GM21825 (cell line): Measurements from ENCODE around the gene STPG1.
"Not testable (repeated sequence)": the region's sequence is repeated elsewhere in the genome, so short reads cannot be mapped to it uniquely, and the experiment has no call there.

Experiments
- ATAC-seq: cut with Tn5 transposase; IDR thresholded peaks from one replicate; pipeline ENCODE4 v1.9.1; 2021; ENCODE audit warnings: mild to moderate bottlenecking, moderate library complexity; ENCODE audit not compliant: unreplicated experiment

STPG1 gene

DNA sequence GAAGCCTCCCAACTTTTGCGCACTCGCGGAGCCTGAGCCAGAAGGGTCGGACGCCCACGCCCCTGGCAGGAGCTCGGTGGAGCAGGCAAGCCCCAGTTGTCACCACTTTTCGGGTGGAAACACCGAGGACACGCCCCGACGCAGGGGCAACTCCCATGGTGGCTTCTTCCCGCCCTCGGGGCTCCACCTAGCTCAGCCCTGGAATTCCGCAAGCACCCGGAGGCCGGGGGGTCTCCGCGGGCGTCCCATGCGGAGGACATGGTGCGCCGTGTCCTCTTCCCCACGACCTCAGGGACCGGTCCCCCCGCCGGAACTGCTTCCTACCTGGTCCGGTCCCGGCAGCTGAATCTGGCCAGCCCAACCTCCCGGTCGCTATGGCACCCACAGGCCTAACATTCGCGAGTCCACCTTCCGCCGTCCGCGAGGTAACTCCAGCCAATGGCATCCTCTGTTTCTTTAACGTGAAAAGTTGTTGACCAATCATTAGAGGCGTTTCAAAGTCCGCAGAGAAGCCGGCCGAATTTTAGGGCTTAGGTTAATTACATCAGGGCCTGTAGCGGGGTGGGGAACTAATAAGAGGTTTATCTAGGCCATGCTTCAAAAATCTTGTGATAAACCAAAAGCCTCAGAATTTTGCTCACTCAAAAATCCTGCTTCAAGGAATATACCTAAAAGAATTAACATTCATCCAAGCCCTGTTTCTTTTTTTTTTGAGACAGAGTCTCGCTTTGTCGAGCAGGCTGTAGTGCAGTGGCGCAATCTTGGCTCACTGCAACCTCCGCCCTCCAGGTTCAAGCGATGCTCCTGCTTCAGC is at the start of gene STPG1:
Gene STPG1, minus strand, starts transcription at position 433 of the 814 bp plus-strand sequence. CDS start 12,394 bp downstream, outside the sequence.
- no peak for ATAC-seq

DNA sequence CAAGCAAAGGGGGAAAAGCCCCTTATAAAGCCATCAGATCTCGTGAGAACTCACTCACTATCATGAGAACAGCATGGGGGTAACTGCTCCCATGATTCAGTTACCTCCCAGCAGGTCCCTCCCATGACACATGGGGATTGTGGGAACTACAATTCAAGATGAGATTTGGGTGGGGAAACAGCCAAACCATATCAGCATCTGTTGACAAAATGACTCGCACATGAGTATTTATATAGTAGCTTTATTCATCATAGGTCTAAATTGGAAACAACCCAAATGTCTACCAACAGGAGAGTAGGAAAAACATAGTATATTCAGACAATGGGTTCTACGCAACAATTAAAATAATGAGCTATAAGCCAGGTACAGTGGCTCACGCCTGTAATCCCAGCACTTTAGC is 48.5 kb upstream of the STPG1 start:
- ATAC-seq, result not testable (repeated sequence)

GRCh38 chr1:24459551-24460266 is 46.1 kb upstream of the STPG1 start:
- no peak for ATAC-seq

- no peak for ATAC-seq
These were observed 44.3 kb upstream of the STPG1 start for GRCh38 chr1:24457866-24458265.

DNA sequence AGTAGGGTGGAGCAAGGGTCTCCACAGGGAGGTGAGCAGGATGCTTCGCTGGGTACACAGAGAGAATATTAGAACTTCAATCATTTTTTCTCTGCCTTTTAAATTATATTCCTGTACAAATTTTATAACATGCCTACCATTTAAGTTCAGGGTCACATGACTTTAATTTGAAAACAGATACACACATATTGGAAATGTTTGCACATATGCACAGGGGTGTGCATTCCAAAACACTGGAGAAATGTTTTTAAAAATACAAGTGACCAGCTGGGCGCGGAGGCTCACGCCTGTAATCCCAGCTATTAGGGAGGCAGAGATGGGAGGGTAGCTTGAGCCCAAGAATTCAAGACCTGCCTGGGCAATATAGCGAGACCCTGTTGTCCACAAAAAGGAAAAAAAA is 41.7 kb upstream of the STPG1 start:
- no peak for ATAC-seq

- no peak for ATAC-seq
These were observed 41.1 kb upstream of the STPG1 start for GRCh38 chr1:24454673-24455072.

GRCh38 chr1:24452922-24453485 is 39.4 kb upstream of the STPG1 start:
- ATAC-seq, result no peak

DNA sequence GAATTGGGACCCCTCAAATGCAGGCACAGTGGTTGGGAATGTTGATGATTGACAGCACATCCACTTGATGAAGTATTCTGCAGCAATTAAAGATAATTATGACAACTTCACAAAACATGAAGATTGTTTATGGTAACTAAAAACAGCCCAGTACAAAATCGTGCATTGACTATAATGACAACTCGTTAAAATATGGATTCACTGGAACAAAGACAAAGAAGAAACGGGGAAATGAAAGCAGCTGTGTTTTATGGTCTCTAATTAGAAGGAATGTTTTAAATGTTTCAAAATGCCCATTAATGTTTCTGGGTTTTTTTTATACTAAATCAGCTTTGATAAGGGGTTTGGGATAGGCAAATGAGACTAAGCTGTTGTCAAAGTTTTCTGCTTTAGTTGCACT is 38.2 kb upstream of the STPG1 start:
- ATAC-seq, result no peak

GRCh38 chr1:24450857-24451397 is 37.3 kb upstream of the STPG1 start:
- no peak for ATAC-seq

- ATAC-seq, result no peak
These were observed 36.7 kb upstream of the STPG1 start for GRCh38 chr1:24450316-24450715.

GRCh38 chr1:24446446-24446845 is 32.9 kb upstream of the STPG1 start:
- ATAC-seq, result not testable (repeated sequence)

- no peak for ATAC-seq
These were observed 29.7 kb upstream of the STPG1 start for GRCh38 chr1:24443241-24443656.

GRCh38 chr1:24442764-24443163 is 29.2 kb upstream of the STPG1 start:
- no peak for ATAC-seq

DNA sequence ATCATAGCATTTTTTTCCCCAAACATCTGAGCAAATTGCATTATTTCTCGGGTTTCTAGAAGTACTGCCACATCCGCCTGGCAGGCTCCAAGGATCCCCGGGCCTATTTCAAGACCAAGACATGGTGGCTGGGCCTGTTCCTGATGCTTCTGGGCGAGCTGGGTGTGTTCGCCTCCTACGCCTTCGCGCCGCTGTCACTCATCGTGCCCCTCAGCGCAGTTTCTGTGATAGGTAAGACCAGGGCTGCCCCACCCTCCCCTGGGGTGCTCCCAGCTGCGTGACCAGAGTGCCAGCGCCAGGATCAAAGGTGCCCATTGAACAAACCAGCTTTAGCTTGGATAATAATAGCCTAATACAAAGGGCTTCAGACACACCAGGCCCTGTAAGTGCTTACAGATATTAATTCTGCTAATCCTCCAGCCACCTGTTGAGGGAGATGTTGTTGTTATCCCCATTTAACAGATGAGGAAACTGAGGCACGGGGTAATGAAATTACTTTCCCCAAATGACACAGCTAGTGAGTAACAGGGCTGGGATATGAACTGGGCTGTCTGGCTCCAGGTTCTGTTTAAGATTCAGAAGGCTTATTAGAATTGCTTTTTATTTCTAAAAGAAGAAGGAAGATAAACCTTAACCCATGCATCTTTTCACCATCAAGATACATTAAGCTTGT is 28.6 kb upstream of the STPG1 start:
- no peak for ATAC-seq

- no peak for ATAC-seq
These were observed 27.9 kb upstream of the STPG1 start for GRCh38 chr1:24441480-24441879.

DNA sequence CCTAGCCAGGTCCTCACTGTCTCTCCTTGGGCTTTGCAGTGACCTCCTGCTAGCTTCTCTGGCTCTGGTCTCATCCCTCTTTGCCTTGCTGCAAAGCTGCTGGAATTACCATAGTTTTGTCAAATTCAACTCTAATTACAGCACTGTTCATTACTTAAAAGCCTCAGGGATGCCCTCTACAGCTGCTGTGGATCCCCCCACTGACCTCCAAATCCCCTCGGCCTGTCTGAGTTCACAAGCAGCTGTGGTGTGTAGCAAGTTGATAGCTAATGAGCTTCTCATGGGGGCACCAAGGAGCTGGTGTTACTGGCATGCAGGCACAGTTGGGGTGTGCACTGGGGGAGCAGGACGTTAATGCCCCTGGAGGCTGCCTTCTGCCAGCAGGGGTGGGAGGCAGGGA is 26.9 kb upstream of the STPG1 start:
- ATAC-seq, result no peak

DNA sequence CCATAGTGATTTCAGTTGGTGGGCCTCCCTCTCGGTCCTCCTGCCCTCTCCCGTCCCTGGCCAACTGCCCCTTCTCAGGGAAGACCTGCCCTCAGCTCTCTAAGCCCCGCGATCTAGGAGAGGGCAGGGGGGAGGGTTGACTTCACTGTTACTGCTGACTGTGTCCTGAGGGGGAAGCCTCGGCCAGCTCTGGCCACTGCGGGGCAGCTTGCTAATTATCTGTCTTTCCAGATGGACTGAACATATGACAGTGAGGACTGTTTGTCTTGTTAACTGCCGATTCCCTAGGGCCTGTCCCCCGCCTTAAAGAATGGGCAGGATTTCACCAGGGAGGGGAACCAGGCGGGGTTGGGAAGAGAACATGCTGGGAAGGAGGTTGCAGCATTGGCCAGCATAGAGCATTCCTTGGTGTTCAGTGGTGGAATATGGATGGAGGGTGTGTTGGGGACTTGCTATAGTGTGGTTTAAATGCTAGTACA is 24.9 kb upstream of the STPG1 start:
- no peak for ATAC-seq

GRCh38 chr1:24437631-24438396 is 24.2 kb upstream of the STPG1 start:
- no peak for ATAC-seq

GRCh38 chr1:24435782-24436365 is 22.3 kb upstream of the STPG1 start:
- ATAC-seq, result no peak

- ATAC-seq, result no peak
These were observed 13.9 kb upstream of the STPG1 start for GRCh38 chr1:24427545-24427862.
